ENCODE data around the gene NADK2. TPM values are rescaled to one million over a fixed set of nuclear protein-coding genes. Genes with fewer than 3 reads are reported as not detected.

NADK2 gene
- total RNA-seq, 1 experiment from 2014 or later, result 12.2 TPM

- Histone ChIP-seq H3K79me1 (ENCODE audit: insufficient read depth, low read depth, low read length, poor library complexity, severe bottlenecking) (no peaks in the 10 kb centered on the region), H4K8ac (replicated peaks; ENCODE audit: insufficient read length, low read depth, low read length) (no peak overlapping the region), H2BK5ac (ENCODE audit: insufficient read length, low read length) (no peak overlapping the region), H2AK5ac (ENCODE audit: insufficient read length, low read length) (no peak overlapping the region), H3K9me3 (ENCODE audit: control insufficient read depth, low read depth, low read length) (no peaks in the 10 kb centered on the region), H3K4me1 (ENCODE audit: insufficient read depth, low read length) (no peaks in the 10 kb centered on the region), H2BK15ac (ENCODE audit: low read depth, low read length) (no peak overlapping the region), H3K4me2 (ENCODE audit: insufficient read depth, insufficient read length, low read length) (no peak overlapping the region), H3K23ac (ENCODE audit: insufficient read length, low read depth, low read length) (no peak overlapping the region), H3K14ac (ENCODE audit: insufficient read depth, low read length) (no peak overlapping the region), H3K79me2 (ENCODE audit: insufficient read depth, low read length) (no peaks in the 10 kb centered on the region), H2BK12ac (ENCODE audit: insufficient read length, low read depth, low read length) (no peak overlapping the region), H4K91ac (ENCODE audit: insufficient read length, low read depth, low read length) (no peak overlapping the region), H3K23me2 (ENCODE audit: insufficient read length, low read depth, low read length, poor library complexity, severe bottlenecking) (no peaks in the 10 kb centered on the region), H2BK120ac (ENCODE audit: low read depth, low read length, poor library complexity, severe bottlenecking) (no peak overlapping the region), H2BK20ac (ENCODE audit: low read depth, low read length, poor library complexity, severe bottlenecking) (no peak overlapping the region), H3T11ph (ENCODE audit: low read length) (no peak overlapping the region), H2AFZ (ENCODE audit: low read length) (no peak overlapping the region), H4K20me1 (ENCODE audit: control insufficient read depth, insufficient read depth, insufficient read length) (no peaks in the 10 kb centered on the region), H4K5ac (ENCODE audit: insufficient read length, low read depth, low read length) (no peak overlapping the region), H3K27ac (ENCODE audit: insufficient read length, low read depth, low read length) (no peak overlapping the region), H3K9ac (ENCODE audit: extremely low read depth, insufficient read length, low read length) (no peak overlapping the region), H3K4ac (ENCODE audit: low read depth, low read length) (no peak overlapping the region), H3K18ac (ENCODE audit: insufficient read length, low read depth, low read length) (no peak overlapping the region), H3K27me3 (ENCODE audit: insufficient read depth, low read length) (no peaks in the 10 kb centered on the region), H3K56ac (ENCODE audit: insufficient read length, low read depth, low read length) (no peak overlapping the region)
- no peaks in the 10 kb centered on the region for H3K4me1 Mint-ChIP-seq
- no CpG with 5 or more reads among the region's 3 CpGs for WGBS (ENCODE audit: extremely low coverage, insufficient read length, low lambda C conversion rate)
- no peaks in the 10 kb centered on the region; a peak in 2 of 5 replicates for H3K9me3 Mint-ChIP-seq
- H3K27me3 Mint-ChIP-seq (ENCODE audit: low read depth), result no peaks in the 10 kb centered on the region
- no peak for TF ChIP-seq CTCF (conservative IDR thresholded peaks at IDR 0.05)
- no peak for DNase-seq
- H3K4me3 Mint-ChIP-seq, result no peak overlapping the region
- H3K36me3 Mint-ChIP-seq (ENCODE audit: insufficient read depth in 1 of 3, low read depth in 3 of 3), result no peaks in the 10 kb centered on the region
- no peak overlapping the region for H3K27ac Mint-ChIP-seq
These were observed 26.2 kb upstream of the NADK2 start for GRCh38 chr5:36267905-36268304.
